HG03103 (cell line): Measurements from ENCODE around the gene SIGLEC15.
"Not testable (repeated sequence)": the region's sequence is repeated elsewhere in the genome, so short reads cannot be mapped to it uniquely, and the experiment has no call there.

Source experiments
- ATAC-seq: cut with Tn5 transposase; IDR thresholded peaks from one replicate; pipeline ENCODE4 v1.9.1; 2021; ENCODE audit warnings: low read depth; ENCODE audit not compliant: unreplicated experiment

The SIGLEC15 gene, protein sequence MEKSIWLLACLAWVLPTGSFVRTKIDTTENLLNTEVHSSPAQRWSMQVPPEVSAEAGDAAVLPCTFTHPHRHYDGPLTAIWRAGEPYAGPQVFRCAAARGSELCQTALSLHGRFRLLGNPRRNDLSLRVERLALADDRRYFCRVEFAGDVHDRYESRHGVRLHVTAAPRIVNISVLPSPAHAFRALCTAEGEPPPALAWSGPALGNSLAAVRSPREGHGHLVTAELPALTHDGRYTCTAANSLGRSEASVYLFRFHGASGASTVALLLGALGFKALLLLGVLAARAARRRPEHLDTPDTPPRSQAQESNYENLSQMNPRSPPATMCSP

GRCh38 chr18:45825258-45826044 is at the start of gene SIGLEC15:
Gene SIGLEC15 (plus strand): TSS chr18:45825675. CDS start chr18:45825729, 54 bp downstream.
- no peak for ATAC-seq

- no peak for ATAC-seq
Observed at GRCh38 chr18:45775743-45776142, 49.7 kb upstream of the SIGLEC15 start.

DNA sequence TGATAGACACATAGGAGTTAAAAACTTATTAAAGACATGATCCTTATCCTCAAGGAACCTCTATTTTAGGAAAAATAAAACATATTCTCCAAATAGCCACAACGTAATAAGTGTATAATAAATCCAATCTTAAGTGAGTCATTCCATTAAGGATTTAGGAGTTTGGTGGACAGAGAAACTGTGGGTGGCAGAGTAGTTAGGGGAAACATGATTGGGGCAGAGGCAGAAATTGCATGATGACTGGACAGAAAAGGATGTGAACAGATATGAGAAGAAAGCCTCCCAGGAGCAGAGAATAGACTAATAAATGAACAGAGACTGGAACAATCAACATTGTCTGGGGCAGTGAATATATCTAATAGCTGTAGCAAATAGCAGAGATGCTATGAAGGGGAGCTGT is 48.1 kb upstream of the SIGLEC15 start:
- no peak for ATAC-seq

DNA sequence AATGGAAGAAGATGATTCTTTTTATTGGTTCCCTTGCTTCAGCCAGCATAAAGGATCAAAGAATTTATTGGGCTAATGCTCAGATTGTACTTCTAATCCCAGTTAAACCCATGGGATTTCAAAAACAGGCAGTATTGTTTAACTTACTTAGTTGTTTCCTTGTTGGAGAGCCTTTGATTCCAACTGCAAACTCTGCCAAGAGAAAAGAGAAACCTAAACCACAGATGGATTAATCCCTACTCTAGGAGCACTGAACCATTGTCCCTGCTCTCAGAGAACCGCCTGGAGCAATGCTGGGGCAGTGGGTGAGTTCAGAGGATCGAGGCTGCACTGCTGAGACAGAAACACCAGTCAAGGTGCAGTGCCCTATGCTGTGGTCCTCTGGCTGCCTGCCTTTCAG is 44.9 kb upstream of the SIGLEC15 start:
- no peak for ATAC-seq

DNA sequence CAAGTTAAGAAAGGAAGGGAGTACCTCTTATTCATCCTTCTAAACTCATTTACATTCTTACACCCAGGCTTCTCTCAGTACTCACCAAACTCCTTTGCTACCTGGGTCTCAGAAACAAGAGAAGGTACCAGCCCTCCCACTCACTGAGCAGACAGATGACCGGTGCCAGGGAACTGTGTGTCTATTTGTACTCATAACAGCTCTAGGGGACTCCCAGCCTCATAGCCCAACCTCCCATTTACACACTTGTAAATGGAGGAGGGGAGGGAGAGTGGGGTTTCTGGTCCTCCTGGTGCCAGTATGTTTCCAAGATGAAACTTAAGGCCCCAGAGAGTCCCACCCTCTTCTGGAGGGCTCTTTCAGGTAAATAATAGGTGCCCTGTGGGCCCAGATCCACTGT is 42.8 kb upstream of the SIGLEC15 start:
- no peak for ATAC-seq

DNA sequence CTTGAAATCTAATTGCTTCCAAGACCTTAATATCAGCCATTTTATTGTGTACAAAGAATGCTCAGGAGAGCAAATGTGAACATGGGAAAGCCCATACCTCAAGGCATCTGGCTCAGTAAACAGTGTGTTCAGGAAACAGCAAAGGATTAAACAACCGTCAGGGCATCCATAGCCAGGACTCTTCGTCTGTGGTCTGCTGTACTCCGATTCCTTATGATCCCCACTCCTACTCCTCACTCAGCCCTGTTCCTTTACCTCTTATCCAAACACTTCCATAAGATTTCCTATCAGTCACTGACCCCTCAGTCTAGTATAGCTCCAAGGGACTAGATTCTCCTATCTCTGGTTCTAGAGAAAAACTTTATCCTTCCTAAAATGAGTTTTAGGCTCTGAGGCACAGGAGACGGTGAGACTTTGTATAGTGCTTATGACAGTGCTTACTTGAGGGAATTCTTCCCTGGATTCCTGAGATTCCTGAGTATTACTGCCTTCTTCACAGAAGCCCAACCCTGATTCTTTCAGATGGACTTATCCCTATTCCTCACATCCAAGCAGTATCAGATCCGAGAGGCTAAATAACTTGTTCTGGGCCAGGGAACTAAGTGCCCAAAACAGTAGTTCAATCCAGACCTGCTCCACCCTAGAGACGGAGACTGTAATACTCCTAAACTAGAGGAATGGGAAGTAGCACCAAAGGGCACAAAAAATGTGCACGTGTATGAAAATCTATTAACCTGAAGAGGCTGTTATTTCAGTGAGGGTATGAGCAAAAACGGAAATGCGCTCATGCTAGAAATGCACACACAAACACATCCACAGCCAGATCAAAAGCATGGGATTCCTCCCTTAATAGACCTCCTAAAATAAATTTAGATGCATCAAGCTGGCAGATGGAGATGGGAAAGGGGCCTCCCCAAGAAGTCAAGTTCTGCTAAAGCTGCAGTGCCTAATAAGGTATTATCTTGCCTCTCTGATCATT is 42.1 kb upstream of the SIGLEC15 start:
- ATAC-seq: no peak

DNA sequence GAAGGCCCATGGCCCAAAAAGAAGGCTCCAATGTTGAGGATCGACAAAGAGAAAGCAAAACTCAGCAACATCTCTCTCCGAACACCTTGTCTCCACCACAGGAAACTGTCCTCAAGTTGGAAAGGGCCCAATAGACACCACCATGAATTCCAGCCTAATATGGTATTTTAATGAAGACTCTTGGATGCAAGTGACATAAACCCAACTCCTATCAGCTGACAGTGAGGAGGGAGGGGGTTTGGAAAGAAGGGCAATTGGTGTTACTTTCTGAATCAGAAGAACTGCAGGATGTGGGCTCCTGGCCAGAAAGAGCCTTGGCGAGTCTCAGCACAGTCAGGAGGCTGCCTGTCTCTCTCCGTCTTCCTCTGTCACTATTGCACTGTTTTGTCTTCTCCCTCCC is 40.3 kb upstream of the SIGLEC15 start:
- no peak for ATAC-seq

DNA sequence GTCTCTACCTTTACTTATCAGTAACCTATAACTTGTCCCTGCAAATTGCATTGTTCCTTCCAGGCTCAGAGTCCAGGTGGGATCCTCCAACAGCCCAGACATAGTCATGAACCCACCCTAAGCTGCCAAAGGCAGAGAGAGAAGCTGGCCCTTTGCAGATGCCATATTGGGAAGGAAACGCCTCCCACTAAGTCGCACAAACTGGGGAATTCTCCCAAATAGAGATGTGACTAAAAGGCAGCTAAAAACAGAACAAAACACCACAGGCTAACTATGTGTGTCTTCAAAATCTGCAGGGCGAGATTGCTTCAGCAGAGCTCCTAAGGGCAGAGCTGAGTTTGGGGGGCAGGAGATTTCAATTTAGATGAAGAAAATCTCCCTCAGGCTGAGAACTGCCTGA is 38.5 kb upstream of the SIGLEC15 start:
- ATAC-seq: no peak

DNA sequence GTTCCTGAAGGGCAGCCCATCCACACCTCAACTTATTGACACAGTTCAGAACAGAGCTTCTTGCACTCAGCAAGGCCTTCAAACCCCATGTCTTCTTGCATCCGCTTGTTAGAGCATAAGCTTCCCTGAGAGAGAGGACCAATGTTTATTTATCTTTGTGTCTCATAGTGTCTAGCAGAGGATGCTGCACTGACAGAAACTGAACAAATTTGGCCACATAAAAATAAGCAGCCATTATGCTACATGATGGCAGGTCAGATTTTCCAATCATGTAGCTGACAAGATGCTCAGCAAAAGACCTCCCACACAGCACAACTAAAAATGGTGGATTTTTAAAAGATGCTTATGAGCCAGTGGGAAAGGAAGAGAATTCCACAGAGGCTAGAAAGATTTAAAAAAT is 38.1 kb upstream of the SIGLEC15 start:
- ATAC-seq: no peak

DNA sequence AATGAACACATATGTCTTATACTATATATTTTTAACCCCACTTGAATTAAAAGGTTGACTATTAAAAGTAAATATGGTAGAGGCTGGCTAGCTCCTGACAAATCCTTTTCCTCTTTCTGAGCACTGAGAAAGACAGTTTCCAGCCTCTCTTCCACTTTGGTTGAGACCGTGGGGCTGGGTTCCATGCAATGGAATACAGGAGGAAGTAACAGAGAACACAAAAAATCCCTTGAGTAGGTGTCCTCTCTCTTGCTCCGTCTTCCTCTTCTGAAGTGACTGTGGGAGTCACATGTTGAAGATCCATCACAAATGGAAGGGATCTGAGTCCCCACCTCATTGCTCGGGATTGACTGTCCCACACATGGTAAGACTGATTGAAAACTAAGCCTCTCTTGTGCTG is 36.6 kb upstream of the SIGLEC15 start:
- no peak for ATAC-seq

DNA sequence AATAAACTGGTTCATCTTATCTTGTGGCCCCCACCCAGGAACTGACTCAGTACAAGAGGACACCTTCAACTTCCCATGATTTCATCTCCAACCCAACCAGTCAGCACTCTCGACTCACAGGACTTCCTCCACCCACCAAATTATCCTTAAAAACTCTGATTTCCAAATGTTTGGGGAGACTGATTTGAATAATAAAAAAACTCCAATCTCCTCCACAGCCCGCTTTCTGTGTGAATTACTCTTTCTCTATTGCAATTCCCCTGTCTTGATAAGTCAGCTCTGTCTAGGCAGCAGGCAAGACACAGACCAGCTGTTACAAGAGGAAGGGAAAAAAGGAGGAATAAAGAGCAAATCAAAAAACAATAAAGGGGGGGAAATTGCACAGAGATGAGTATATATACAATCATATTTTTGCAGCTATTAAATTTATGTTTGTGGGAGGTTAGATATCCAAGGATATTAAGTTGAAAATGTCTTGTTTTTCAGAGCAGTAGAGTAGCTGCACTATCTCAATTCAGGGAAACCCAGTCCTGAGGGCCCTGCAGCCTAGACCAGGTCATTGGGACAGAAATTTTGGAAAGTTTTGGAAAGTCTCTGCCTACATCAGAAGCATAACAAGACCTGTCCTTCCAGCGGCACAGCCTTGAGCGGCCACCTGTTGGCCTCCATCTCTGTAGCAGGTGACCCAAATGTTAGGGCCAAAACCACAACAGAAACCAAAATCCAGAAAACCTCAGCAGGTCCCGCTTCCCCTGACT is 32.8 kb upstream of the SIGLEC15 start:
- ATAC-seq: no peak

DNA sequence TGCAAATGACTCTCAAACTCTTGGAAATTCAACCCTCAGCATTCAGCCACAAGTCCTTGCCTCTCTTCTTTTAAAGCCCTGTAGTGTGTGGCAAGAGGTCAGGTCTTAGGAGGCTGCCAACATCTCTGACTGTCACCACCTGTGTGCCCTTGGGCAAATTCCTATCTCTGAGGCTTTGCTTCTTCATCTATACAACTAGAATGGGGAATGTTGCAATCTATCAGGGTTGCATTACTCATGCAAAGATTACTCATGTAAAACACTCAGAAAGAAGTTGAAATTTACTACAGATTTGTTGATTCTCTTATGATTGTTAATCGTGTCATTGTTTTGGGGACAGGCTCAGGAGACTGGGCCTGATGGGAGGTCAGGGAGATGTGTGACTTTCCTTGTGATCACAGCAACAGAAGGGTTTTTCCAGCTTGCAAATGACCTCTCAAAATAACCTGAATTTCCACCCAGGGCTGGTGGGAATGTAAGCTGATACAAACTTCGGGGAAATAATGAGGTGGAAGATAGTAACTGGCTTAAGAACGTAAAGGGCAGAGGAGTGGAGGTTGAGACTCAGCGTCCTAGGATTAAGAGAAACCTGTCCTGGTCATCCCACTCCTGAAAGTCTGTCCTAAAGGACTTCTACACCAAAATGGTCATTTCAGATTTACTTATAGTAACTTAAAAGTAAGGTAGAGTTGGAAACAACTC is 32.1 kb upstream of the SIGLEC15 start:
- ATAC-seq: no peak

- ATAC-seq: no peak
Observed at GRCh38 chr18:45801416-45802004, 24.0 kb upstream of the SIGLEC15 start.

- ATAC-seq: no peak
Observed at GRCh38 chr18:45802814-45803492, 22.5 kb upstream of the SIGLEC15 start.

- no peak for ATAC-seq
Observed at GRCh38 chr18:45805551-45805950, 19.9 kb upstream of the SIGLEC15 start.

DNA sequence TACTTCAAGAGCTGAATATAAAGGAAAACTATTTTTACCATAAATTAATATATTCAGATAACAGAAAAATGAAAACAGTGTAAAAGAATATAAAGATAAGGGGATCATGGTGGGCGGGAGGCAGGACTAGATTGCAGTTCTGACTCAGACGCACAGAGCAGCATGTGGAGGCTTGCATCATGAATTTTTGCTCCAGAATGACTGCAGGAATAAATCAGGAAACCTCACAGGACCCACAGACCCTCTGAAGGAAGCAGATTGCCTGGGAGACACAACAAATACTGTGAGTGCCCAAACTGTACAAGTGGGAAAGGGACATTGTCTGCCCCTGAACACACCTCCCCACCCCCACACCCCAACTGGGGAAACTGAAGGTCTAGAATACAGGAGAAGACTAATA is 19.2 kb upstream of the SIGLEC15 start:
- no peak for ATAC-seq

DNA sequence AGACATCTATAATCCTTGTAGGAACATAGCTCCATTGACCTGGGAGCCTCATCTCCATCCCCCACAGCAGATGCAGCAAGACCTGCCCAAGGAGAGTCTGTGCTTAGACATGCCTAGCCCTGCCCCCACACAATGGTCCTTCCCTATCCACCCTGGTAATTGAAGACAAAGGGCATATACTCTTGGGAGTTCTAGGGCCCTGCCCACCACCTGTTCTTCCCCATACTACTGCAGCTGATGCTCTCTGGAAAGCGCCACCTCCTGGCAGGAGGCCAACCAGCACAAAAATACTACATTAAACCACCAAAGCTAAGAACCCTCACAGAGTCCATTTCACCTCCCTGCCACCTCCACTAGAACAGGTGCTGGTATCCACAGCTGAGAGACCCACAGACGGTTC is 18.3 kb upstream of the SIGLEC15 start:
- not testable (repeated sequence) for ATAC-seq

DNA sequence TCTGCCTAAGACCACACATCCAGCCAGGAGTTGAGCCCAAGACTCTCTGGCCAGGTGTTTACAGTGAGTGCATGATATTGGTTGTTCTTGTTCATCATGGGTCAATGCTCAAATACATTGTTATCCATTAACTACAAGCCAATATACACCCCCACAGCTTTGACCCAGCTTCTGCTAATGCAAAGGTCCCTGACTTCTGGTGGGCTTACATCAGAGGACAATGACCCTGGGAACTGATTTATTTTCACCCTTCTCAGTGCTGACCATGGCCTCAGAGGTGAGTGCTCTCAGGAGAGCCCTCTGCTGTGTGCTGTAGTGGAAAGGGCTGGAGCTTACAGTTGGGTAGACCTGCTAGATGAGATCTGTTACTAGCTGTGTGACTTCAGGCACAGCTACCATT is 10.7 kb upstream of the SIGLEC15 start:
- ATAC-seq: not testable (repeated sequence)

- no peak for ATAC-seq
Observed at GRCh38 chr18:45817543-45817942, 7.9 kb upstream of the SIGLEC15 start.
